ENCODE results near the gene UVRAG. TPM values are rescaled to one million over a fixed set of nuclear protein-coding genes. Genes with fewer than 3 reads are reported as not detected.

UVRAG gene
- total RNA-seq, 1 donor from 2014 or later = 7.4 TPM

DNA sequence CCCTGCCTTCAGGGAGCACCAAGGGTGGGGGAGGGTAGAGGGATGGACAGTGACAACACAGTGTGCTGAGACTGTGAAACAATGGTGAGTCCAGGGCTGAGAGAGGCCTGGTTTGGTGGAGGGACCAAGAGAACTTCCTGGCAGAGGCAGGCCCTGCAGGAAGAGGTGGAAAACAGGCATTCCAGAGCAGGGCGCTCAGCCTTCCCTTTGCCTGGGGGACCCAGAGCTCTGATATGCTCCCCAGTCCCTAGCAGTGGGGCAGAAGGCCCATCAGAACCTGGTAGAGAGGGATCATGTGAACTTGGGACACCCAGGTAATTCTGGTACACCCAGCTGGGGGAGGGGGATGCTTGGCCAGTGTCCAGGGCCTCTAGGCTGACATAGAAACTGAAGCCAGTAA, 17.2 kb upstream of the UVRAG start:
- no peak overlapping the region for H3K4me3 ChIP-seq (ENCODE audit: low read depth, low read length)
- no peak for DNase-seq (ENCODE audit: low read depth)
- TF ChIP-seq, protein P1, sequence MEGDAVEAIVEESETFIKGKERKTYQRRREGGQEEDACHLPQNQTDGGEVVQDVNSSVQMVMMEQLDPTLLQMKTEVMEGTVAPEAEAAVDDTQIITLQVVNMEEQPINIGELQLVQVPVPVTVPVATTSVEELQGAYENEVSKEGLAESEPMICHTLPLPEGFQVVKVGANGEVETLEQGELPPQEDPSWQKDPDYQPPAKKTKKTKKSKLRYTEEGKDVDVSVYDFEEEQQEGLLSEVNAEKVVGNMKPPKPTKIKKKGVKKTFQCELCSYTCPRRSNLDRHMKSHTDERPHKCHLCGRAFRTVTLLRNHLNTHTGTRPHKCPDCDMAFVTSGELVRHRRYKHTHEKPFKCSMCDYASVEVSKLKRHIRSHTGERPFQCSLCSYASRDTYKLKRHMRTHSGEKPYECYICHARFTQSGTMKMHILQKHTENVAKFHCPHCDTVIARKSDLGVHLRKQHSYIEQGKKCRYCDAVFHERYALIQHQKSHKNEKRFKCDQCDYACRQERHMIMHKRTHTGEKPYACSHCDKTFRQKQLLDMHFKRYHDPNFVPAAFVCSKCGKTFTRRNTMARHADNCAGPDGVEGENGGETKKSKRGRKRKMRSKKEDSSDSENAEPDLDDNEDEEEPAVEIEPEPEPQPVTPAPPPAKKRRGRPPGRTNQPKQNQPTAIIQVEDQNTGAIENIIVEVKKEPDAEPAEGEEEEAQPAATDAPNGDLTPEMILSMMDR (conservative IDR thresholded peaks at IDR 0.05; ENCODE audit: low read depth, low read length) = no peak

- TF ChIP-seq, protein P1 (conservative IDR thresholded peaks at IDR 0.05; ENCODE audit: low read depth, low read length) = no peak
- no peak overlapping the region for H3K4me3 ChIP-seq (ENCODE audit: low read depth, low read length)
- no peak for DNase-seq (ENCODE audit: low read depth)
Observed at GRCh38 chr11:75800136-75800675, 14.8 kb upstream of the UVRAG start.

GRCh38 chr11:75800728-75801361, 14.2 kb upstream of the UVRAG start:
- DNase-seq (ENCODE audit: low read depth) = no peak
- no peak overlapping the region for H3K4me3 ChIP-seq (ENCODE audit: low read depth, low read length)
- TF ChIP-seq, protein P1 (conservative IDR thresholded peaks at IDR 0.05; ENCODE audit: low read depth, low read length) = no peak

DNA sequence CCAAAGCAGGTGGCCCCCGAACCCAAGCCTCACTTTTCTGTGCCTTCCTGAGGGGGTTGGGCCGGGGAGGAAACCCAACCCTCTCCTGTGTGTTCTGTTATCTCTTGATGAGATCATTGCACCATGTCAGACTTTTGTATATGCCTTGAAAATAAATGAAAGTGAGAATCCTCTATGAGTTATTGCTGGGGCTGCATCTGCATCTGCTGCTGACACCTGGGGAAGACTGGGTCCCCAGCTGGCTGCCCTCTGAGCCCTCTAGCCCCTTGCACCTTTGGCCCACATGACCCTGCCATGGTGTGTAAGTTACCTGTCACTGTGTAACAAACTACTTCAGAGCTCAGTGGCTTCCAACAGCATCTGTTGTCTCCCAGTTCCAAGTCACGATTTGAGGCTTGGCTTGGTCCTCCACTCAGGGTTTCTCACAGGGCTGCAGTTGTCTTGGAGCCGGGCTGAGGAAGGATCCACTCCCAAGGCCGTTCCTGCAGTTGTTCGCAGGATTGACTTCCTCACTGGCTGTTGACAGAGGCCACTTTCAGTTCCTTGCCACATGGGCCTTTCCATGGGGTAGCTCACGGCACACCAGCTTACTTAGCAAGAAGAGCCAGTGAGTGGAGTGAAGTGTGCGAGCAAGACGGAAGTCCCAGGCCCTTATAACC, 13.5 kb upstream of the UVRAG start:
- TF ChIP-seq, protein P1 (conservative IDR thresholded peaks at IDR 0.05; ENCODE audit: low read depth, low read length) = no peak
- no peak for DNase-seq (ENCODE audit: low read depth)
- no peak overlapping the region for H3K4me3 ChIP-seq (ENCODE audit: low read depth, low read length)

DNA sequence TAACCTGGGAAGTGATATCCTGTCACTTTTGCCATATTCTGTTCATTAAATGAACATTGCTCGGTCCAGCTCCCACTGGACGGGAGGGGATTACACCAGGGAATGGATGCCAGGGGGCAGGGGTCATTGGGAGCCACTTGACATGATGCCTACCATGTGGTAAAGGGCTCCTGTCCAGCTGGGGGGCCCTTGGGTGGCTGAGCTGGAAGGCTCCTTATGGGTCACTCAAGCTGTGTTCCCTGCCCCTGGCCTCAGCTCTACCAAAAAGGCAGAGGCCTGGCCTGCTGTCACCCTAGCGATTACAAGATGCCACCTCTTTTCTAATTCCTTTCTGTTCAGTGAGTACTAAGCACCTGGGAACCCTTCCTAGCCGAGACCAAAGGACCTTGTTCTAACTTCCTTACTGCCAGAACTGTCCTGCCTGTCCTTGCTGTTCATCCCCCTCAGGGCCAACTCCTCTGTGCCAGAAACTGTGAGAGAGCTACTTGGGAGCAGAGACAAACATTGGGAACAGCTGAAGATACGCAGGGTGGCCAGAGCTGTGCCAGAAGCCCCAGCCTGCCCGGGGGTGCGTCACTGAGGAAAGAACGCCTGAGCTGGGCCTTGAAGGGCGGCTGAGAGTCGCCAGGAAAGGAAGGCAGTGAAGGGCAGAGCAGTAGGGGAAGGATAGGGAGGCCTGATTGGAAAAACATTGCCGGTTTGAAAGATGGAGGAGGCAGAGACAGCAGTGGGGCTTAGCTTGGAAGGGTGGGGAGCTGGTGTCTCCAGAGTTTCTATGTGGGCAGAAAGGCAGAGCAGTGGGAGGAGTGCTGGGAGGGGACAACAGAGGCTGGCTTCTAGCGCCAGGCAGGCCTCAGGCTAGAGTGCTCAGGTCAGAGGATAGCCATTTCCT, 12.7 kb upstream of the UVRAG start:
- no peak for DNase-seq (ENCODE audit: low read depth)
- TF ChIP-seq, protein P1 (conservative IDR thresholded peaks at IDR 0.05; ENCODE audit: low read depth, low read length) = no peak
- no peak overlapping the region for H3K4me3 ChIP-seq (ENCODE audit: low read depth, low read length)

GRCh38 chr11:75802913-75803820, 11.8 kb upstream of the UVRAG start:
- DNase-seq (ENCODE audit: low read depth) = no peak
- TF ChIP-seq, protein P1 (conservative IDR thresholded peaks at IDR 0.05; ENCODE audit: low read depth, low read length) = peak; percentile 97
- H3K4me3 ChIP-seq (ENCODE audit: low read depth, low read length) = no peak overlapping the region

All from epithelial cell of proximal tubule (primary cell).